Testis (tissue), 2 donors: ENCODE measurements around the gene SEMA3B.

Experiments
- CTCF ChIP-seq, 3 experiments: fragments of 450-650 bp in 2 of 3; fragments of 200-600 bp in 1 of 3; sonication (generic) in 1 of 3; IDR thresholded peaks; one replicate each; pipeline ENCODE4 v1.5.1; 2016 to 2019; ENCODE audit warnings: antibody characterized with exemption in 3 of 3, mild to moderate bottlenecking in 2 of 3, moderate library complexity in 1 of 3
- POLR2A ChIP-seq: fragments of 450-650 bp; IDR thresholded peaks from one replicate; pipeline ENCODE4 v1.6.1; 2017; ENCODE audit warnings: antibody characterized with exemption, mild to moderate bottlenecking, moderate library complexity

- TF ChIP-seq CTCF (IDR thresholded peaks at IDR 0.05) (no peak), POLR2A (no peak)
Observed at GRCh38 chr3:50268276-50268675, 671 bp upstream of the SEMA3B start.
